OCI-LY3 (cell line): ENCODE data around the gene ATP2A2.

Experiments used
- EZH2phosphoT487 ChIP-seq: fragments of 200-600 bp; shearing (Covaris generic); IDR thresholded peaks from 2 replicates; pipeline ENCODE4 v1.6.1; 2018; ENCODE audit warnings: antibody characterized with exemption, mixed run types, low read depth
- TF ChIP-seq, protein P1 (sequence below): fragments of 200-600, 300-600 bp; sonication (generic); IDR thresholded peaks from 2 replicates; pipeline ENCODE4 v1.5.1; 2014; ENCODE audit warnings: antibody characterized with exemption, low read length, low read depth

- TF ChIP-seq, protein P1, sequence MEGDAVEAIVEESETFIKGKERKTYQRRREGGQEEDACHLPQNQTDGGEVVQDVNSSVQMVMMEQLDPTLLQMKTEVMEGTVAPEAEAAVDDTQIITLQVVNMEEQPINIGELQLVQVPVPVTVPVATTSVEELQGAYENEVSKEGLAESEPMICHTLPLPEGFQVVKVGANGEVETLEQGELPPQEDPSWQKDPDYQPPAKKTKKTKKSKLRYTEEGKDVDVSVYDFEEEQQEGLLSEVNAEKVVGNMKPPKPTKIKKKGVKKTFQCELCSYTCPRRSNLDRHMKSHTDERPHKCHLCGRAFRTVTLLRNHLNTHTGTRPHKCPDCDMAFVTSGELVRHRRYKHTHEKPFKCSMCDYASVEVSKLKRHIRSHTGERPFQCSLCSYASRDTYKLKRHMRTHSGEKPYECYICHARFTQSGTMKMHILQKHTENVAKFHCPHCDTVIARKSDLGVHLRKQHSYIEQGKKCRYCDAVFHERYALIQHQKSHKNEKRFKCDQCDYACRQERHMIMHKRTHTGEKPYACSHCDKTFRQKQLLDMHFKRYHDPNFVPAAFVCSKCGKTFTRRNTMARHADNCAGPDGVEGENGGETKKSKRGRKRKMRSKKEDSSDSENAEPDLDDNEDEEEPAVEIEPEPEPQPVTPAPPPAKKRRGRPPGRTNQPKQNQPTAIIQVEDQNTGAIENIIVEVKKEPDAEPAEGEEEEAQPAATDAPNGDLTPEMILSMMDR: no peak
- TF ChIP-seq EZH2phosphoT487: no peak
Measured at GRCh38 chr12:110252716-110253115, 28.3 kb upstream of the ATP2A2 start.
